H1 (cell line): ENCODE data around the gene ASAP2. TPM values are rescaled to one million over a fixed set of nuclear protein-coding genes. Genes with fewer than 3 reads are reported as not detected.

ENCODE experiments used
- HDAC6 ChIP-seq: IDR thresholded peaks from one replicate; pipeline ENCODE4 v1.7.1; 2012; ENCODE audit warnings: low read depth, mild to moderate bottlenecking, inconsistent platforms, low read length, moderate library complexity
- POLR2AphosphoS5 ChIP-seq: IDR thresholded peaks from 2 replicates; pipeline ENCODE4 v1.6.1; 2011; ENCODE audit warnings: low read depth, low read length
- polyA plus RNA-seq, 7 experiments: library from polyadenylated mRNA; depleted of rRNA in 3 of 7; stranded (reverse) in 5 of 7; unstranded in 2 of 7; fragments of >200 nt in 5 of 7; fragments of 200-250 nt in 2 of 7; gene quantifications; 1 replicate in 5 of 7; 2 replicates in 1 of 7; 4 replicates in 1 of 7; pipeline versions ENCODE4 v1.2.1 to v1.2.3, GENCODE V29; 2011 to 2013; ENCODE audit warnings: missing spikeins in 2 of 7, mixed read lengths in 2 of 7
- total RNA-seq: library from RNA; stranded (reverse); fragmentation: NEBNext Ultra II Directional; extraction: Animal tissue kit (Norgen Biotek cat#: 25700); gene quantifications from 2 replicates; pipeline ENCODE4 v1.2.1, GENCODE V29; 2021

The ASAP2 gene
- total and polyA plus RNA-seq, 2 of the 8 experiments (the other 6 are each of a cell fraction or from before 2014, with no cell fraction given): 10.2 to 18.7 TPM

- TF ChIP-seq POLR2AphosphoS5 (no peak), HDAC6 (no peak)
- TF ChIP-seq, all 59 proteins: peak for 0
Measured at GRCh38 chr2:9250091-9250490, 43.5 kb downstream of the ASAP2 start (continued).
